GM12872 (cell line): Measurements from ENCODE around the gene STX3.

Experiments used
- CTCF ChIP-seq: IDR thresholded peaks from 3 replicates; pipeline ENCODE4 v1.5.1; 2011; ENCODE audit warnings: low read depth, mild to moderate bottlenecking, low read length, moderate library complexity; ENCODE audit not compliant: insufficient read depth

The STX3 gene

GRCh38 chr11:59845399-59845798 is 90.2 kb downstream of the STX3 start, which contains the start of gene CBLIF:
TSS of gene CBLIF (minus strand) at chr11:59845499. CDS start at chr11:59845453, 46 bp downstream.
- no peak for TF ChIP-seq CTCF

GRCh38 chr11:59846556-59846955 is 91.4 kb downstream of the STX3 start:
- no peak for TF ChIP-seq CTCF

GRCh38 chr11:59847626-59848025 is 92.5 kb downstream of the STX3 start:
- no peak for TF ChIP-seq CTCF

GRCh38 chr11:59849129-59849528 is 94.0 kb downstream of the STX3 start:
- no peak for TF ChIP-seq CTCF

- TF ChIP-seq CTCF = no peak
Measured at GRCh38 chr11:59854871-59855270, 99.7 kb downstream of the STX3 start.
